HG03460 (cell line): ENCODE measurements around the gene ANKRD55.
"Not testable (repeated sequence)": the region's sequence is repeated elsewhere in the genome, so short reads cannot be mapped to it uniquely, and the experiment has no call there.

ENCODE experiments used
- ATAC-seq: cut with Tn5 transposase; IDR thresholded peaks from one replicate; pipeline ENCODE4 v1.9.1; 2021; ENCODE audit not compliant: unreplicated experiment

Gene ANKRD55

DNA sequence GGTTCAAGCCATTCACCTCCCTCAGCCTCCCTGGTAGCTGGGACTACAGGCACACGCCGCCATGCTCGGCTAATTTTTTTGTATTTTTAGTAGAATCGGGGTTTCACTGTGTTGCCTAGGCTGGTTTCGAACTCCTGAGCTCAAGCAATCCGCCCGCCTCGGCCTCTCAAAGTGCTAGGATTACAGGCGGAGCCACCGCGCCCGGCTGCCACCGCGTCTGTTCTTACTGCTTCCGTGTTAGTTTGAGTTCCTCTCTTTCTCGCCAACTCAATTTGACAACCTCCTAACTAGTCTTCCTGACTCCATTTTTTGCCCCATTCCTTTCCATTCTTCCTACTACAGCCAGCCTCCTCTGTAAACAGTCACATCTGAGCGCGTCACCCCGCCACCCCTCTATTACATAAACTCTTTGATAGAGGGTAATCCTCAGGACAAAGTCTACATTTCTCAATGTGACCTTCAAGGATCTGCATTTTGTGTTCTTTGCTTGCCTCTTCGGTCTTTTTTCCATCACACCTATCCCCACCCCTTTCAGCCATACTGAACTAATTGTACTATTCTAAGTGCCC is 149.8 kb downstream of the ANKRD55 start:
- no peak for ATAC-seq

DNA sequence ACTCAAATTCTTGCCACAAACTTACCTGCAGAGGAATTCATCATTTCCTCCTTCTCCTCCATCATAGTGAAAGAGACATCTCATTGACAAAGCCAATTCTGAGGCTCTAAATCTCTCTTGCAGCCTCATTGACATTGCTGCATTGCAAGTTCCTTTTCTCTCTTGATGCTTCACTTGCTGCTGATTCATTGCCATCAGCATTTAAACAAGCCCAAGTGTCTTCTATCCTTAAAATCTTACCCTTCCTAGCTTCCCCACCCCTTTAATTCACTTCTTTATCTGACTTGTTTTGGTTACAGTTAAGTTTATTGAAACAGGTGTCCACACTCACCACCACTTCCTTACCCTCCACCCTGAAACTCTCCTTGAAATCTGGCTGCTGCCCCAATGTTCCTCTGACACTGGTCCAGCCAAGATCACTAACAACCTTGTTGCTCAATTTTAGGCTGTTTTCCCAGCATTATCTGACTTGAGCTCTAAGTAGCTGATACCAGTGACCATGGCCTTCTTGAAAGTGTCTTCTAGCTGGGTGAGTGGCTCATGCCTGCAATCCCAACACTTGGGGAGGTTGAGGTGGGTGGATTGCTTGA is 152.0 kb downstream of the ANKRD55 start:
- peak; percentile 54 for ATAC-seq

DNA sequence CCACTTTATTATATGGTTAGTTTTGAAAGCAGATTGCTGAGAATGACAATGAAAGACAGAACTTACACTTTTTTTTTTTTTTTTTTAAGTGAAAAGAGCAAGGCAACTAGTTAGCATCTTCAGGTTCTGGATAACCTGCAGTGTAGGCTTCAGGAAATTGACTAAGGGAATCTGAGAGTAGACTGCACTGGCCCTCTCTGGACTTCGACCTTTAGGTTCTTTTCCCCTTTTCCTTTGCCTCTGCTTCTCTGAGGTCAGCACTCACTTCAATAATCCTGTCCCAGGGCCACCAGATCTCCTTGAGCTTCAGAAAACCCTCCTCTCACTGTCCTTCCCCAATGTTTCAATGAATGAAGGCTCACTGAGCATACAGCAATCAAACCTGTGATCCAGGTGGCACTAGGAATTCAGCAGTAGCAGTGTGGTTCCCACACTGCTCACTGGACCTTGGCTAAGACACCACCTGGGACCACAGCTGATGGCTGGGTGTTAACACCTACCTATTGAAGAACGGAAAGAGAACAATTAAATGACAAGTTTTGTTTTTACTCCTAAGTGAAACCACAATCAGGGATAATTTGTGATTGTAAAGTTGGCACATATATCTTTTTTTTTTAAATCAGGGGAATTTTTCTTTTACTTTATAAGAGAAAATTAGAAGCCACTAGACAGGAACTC is 152.6 kb downstream of the ANKRD55 start:
- ATAC-seq, result peak; percentile 83

DNA sequence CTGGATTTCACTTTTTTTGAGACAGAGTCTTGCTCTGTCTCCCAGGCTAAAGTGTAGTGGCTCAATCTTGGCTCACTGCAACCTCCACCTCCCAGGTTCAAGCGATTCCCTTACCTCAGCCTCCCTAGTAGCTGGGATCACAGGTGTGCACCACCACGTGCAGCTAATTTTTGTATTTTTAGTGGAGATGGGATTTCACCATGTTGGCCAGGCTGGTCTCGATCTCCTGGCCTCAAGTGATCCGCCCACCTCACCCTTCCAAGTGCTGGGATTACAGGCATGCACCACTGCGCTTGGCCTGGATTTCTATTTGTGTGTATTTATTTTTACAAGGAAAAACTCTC is 154.0 kb downstream of the ANKRD55 start:
- not testable (repeated sequence) for ATAC-seq

DNA sequence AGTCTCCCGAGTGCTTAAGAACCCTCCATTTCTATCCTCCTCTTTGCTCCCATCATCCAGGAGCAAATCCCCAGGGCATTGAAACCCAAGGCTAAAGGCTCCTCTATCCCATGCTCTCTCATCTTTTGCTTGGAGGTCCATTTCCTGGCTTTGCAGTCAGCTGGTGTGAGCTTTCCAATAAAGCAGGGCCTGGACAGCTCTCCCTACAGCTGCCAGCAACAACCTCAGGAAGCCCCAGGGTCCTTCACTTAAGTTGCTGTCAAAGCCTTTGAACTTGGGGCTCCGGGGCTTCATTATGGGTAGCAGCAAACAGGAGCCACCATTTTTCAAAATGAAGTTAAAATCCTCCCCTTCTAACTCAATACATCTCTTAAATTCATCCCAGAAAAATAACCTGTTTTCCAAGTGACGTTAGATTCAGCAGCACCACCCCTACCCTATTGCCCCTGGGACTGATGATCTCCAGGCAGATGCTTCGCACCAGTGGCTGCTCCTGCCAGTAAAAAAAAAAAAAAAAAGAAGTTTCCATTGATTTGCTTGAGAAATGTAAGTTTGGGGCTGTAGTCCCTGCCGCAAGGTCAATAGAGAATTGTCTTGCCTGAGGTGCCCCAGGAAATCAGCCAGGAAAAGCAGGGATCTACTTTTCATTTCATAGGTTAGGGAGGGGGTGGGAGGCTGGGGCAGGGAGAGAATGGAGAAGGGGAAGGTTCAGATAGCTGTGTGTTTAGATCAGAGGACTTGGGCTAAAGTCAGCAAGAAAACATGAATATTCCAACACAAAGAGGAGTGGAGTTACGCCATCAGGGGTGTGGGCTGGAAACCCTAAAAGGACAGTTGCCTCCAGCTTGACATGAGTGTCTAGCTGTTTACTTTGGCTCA is 154.6 kb downstream of the ANKRD55 start:
- no peak for ATAC-seq

DNA sequence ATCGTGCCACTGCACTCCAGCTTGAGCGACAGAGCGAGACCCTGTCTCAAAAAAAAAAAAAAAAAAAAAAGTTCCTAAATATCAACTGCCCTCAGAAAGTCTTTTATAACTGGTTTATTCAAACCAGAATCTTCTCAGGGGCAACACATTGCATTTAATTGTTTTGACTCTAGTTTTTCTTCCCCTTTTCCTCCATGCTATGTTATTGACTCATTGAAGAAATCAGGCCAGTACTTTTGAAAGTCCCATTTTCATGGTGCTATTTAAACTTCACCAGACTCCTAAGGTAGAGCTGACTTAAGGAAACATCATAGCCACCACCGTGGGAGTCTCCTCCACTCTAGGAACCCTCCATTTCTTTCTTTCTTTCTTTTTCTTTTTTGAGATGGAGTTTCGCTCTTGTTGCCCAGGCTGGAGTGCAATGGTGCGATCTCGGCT is 155.3 kb downstream of the ANKRD55 start:
- ATAC-seq, result no peak

DNA sequence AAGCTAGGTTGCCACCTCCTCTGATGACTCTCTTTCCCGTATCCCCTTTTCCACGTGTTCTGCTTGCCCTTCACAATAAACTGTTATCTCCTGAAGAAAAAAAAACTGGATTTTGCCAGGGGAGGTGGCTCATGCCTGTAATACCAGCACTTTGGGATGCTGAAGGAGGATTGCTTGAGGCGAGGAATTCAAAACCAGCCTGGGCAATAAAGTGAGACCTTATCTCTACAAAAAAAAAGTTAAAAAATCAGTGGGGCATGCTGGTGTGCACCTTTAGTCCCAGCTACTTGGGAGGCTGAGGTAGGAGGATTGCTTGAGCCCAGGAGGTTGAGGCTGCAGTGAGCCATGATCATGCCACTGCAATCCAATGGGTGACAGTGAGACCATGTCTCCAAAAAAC is 156.6 kb downstream of the ANKRD55 start:
- no peak for ATAC-seq

DNA sequence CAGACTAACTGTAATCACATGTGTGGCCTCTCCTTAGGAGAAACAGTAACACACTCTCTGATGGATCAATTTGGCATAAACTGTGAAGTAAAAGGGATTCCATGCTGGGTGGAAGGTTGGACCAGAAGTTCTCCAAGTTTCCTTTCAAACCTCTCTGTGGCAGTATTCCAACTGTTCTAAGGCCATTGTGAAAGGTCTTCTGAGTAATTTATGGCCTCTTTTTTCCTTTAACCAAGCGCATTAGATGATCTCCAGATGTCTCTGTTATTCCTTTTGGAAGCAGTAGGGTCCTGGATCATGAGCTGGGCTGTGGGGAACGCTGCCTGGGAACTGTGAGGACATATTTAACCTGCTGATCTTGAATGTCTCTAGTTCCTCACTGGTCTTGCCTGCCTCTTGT is 157.8 kb downstream of the ANKRD55 start:
- no peak for ATAC-seq

DNA sequence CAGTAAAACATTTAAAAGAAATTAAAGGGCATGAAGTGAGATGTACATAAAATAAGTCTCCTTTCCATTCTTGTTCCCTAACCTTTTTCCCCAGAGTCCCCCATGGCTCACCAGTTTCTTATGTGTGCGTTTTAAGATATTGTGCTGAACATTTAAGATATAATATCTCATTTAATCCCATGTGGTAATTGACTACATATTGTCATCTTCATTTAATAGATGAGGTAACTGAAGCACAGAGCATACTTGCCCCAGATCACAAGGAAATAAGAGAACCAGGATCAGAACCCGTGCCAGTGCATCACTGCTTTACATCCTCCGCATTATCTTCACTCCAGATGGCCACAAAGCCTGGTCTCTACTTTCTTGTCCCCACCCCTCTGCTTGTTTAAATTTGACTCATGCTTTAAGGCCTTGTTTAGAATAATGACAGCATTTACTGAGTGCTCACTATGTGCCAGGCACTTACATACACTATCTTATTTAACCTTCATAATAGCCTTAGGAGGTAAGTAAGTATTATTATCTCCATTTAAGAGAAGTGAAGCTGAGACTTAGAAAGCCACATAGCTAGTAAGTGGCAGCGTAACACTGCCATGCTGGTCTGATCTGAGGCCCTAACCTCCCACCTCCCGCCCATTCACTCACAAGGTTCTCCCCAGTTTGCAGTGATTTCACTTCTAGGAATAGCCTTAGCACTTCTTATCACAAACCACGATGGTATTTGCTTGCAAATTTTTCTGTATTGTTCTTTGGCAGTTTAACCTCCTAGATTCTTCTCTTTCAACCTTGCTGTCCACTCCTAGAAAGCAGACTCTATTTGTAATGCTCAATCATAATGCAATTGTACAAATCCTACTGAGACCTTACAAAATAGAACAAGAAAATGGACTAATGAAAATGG is 160.0 kb downstream of the ANKRD55 start:
- no peak for ATAC-seq

DNA sequence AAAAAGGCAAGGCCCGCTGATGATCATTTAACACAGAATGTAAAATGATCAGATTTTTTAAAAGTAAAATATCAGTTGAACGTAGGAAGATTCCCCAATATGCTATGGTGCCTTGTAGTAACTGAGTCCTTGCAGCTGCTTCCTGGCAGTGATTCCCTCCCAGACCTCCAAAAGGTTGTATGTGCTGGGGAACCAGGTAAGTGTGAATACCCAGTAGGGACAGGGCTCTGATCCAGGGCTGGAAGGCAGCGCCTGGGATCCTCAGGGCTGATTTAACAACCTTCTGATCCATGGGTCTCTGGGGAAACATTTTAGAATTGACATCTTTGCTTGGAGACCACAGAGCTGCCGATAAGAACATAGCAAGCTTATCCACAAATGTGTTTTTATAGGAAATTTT is 161.7 kb downstream of the ANKRD55 start:
- ATAC-seq, result no peak

DNA sequence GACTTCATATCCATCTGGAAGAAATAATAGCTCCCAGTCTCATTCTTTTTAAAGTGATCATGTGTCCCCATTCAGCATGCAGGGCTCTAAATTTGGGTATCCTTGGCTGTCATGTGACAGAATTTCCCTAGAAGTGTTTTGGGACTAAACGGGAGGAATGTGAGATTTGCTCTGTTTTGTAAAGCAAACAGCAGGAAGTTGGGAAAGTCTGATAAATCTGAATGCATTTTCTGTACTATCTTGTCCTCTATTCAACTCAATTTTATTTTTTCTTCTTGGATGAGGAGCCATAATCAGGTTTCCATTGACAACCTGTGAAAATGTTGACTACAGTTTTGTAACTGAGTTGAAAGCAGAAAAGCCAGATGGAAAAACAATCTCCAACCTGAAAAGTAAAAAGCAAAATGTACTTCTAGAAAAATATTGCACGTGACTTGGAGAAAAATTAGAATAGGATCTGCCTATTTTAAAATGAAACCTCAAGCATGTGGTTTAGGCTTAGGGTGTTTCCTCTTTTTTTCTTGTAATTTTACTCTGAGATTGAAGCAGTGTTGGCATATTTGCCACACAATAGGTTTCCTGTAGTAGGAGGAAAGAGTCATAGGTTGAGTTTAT is 162.2 kb downstream of the ANKRD55 start:
- ATAC-seq, result no peak

DNA sequence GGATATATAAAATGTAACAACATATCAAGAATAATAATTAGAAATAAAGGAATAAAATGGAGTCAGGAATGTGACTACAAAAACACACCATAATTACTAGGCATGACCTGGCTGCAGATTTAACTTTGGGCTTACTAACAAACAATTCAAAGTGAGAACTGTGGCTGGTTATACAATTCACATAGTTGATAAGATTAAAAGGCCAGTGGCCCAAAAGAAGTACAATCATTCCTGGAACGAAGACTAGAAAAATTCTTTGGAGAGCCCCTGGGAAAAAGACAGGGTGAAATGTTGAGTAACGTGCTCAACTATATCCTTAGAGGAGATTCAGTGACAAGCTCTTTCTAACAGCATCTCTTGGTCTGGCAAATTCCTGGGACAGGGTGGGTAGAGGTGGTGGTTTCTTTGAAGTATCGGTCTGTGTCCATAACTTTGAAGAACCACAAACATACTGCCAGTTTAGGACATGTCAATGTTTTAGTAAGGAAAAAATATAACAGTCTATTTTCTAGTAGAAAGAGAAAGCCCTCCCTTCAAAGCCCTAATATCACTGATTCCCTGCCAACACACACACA is 163.4 kb downstream of the ANKRD55 start:
- ATAC-seq, result no peak

DNA sequence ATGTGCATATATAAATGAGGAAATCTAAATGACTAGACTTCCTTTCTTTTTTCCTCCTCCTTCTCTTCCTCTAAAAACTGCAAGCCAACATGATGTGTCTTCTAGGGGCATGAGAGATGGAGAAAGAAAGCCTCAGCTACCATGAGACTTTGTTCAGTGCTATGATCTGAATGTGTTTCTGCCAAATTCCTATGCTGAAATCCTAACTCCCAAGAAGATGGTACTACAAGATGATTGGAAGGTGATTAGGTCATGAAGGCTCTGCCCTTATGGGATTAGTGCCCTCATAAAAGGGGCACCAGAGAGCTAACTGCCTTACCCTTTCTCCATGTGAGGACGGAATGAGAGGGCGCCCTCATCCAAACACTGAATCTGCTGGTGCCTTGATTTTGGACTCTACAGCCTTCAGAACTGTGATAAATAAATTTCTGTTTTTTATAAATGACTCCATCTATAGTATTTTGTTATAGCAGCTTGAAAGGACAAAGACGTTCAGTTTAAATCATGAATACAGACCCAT is 166.1 kb downstream of the ANKRD55 start:
- no peak for ATAC-seq

DNA sequence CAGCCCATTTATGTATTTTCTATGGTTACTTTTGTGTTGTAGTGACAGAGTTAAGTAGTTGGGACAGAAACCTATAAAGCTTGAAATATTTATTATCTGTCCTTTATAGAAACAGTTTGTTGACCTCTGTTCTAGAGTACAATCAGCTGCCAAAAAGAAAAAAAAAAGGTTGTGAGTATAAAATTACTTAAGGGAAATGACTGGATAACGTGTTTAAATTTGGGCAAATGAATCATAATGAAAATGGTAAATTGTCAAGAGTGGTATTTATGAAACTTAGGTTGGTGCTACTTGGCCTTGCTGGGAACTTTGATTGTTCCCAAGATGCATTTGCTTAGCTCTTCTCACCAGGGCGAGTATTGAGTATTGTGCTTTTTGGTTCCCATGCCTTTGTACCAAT is 168.1 kb downstream of the ANKRD55 start:
- no peak for ATAC-seq

DNA sequence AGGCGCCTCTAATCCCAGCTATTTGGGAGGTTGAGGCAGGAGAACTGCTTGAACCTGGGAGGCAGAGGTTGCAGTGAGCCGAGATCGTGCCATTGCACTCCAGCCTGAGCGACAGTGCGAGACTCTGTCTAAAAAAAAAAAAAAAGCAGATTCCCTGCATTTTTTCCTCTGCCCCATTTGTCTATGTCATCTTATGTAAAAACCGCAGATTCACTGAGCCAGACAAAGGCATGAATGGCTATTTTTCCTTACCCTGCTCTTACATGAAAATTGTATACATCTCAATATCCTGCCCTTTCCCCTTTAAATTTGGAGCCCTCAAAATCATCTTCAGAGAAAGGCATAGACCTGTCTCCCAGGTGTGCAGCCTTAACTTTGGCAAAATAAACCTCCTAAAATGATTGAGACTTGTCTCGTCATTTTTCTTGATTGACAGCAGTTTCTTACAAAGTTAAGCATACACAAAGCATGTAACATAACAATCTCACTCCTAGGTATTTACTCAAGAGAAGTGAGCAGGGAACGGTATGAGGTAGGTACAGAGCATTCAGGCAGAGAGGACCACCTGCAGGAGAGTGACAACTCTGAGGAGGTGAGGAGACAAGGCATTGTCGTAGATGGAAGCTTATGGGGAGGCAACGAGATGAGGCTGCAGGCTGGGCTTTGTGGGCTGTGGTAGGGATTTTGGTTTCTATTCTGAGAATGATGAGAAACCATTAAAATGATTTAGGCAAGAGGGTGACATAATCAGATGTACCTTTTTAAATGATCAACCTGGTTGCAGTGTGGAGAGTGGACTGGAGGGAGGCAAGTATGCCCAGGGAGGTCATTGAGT is 172.6 kb downstream of the ANKRD55 start:
- ATAC-seq, result no peak

DNA sequence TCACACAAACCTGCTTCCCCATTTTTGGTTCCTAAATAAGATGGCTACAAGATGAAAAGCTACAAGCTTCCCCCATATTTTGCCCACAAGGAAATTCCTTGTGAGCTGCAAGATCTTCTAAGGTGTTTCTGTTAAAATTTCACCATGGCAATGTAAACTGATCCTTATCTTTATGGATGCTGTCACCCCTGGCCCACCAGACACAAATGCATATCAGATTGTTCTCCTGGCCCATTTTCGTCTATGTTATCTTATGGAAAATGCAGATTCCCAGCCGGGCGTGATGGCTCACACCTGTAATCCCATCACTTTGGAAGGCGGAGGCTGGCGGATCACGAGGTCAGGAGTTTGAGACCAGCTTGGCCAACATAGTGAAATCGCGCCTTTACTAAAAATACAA is 173.3 kb downstream of the ANKRD55 start:
- ATAC-seq, result no peak

DNA sequence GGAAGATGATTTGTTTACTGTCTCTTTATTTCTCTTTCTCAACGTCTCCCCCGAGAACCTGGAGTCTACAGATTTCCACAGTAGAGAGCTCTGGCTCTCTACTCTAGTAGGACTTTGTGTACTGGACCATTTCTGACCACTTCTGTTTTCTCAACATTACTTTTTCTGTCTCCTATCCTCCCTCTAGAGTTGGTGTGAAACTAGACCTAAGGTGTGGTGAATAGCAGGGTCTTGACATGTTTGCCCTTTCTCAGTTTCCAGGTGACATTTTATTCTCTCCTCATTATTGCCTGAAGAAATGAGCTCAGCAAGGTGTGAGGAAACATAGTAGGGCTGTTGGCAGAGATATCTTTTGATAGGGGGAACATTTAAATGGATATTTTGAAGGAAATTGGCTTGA is 176.3 kb downstream of the ANKRD55 start:
- ATAC-seq, result peak; percentile 70

DNA sequence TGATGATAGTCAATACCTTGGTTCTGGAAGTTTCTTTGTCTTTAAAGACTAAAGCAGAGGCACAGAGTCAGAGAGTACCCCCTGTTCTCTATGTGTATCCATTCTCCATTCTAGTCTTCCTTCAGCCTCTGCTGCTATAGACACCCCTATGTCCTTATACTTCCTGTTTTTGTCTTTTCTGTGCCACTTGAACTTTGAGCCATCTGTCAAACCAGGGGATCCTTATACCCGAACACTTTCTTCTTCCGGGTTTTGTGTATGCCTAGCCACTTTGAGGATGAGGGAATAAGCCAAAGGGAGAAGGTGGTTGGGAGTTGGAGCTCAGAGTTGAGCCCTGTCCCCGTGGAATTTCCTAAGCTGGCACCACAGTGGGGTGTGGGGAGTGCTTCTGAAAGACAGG is 177.3 kb downstream of the ANKRD55 start:
- ATAC-seq, result no peak

DNA sequence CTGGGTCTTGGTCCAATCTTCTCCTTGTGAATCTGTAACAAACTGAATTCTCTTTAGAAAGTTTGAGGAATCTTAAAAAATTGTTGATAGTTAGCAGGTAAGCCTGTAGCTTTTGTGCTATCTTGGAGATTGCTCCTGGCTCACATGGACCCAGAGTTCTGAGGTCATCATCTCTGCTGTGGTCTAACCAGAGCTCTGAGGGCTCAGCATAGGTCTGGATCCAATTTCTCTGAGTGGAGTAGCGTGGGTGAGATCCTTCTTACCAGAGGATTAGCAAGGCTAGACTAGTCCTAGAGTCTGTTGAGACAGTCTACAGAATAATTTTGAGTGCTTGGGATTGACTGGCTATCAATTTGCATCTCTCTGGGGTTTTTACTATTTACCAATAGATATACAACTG is 177.8 kb downstream of the ANKRD55 start:
- no peak for ATAC-seq
